Measurements from ENCODE around the gene GOLGA6C.

GOLGA6C gene

GRCh38 chr15:75235051-75235673 is 23.0 kb upstream of the GOLGA6C start:
- Histone ChIP-seq H3K9me2 (replicated peaks; ENCODE audit: insufficient read depth, low read length) (no peaks in the 10 kb centered on the region), H3K4me2 (ENCODE audit: low read depth, low read length) (no peak overlapping the region), H3K36me3 (replicated peaks; ENCODE audit: insufficient read depth, low read length) (no peaks in the 10 kb centered on the region), H3K4me3 (ENCODE audit: low read length) (no peak overlapping the region), H3K27me3 (replicated peaks; ENCODE audit: insufficient read depth, low read length) (peaks cover 31% of the 10 kb centered on the region), H3K9ac (ENCODE audit: low read length) (no peak overlapping the region), H3K27ac (ENCODE audit: low read length) (no peak overlapping the region), H3K4me1 (ENCODE audit: low read length) (no peaks in the 10 kb centered on the region), H3K79me2 (ENCODE audit: low read length) (no peaks in the 10 kb centered on the region), H3F3A (ENCODE audit: insufficient read depth, low read length) (no peaks in the 10 kb centered on the region), H2AFZ (ENCODE audit: low read length) (no peak overlapping the region), H3K9me3 (replicated peaks; ENCODE audit: insufficient read depth, low read length) (no peaks in the 10 kb centered on the region), H4K20me1 (ENCODE audit: insufficient read depth, low read length) (no peaks in the 10 kb centered on the region)
- no peak for DNase-seq
- no peak for TF ChIP-seq EZH2 (optimal IDR thresholded peaks at IDR 0.05; ENCODE audit: low read depth, low read length)
- TF ChIP-seq, protein P1, sequence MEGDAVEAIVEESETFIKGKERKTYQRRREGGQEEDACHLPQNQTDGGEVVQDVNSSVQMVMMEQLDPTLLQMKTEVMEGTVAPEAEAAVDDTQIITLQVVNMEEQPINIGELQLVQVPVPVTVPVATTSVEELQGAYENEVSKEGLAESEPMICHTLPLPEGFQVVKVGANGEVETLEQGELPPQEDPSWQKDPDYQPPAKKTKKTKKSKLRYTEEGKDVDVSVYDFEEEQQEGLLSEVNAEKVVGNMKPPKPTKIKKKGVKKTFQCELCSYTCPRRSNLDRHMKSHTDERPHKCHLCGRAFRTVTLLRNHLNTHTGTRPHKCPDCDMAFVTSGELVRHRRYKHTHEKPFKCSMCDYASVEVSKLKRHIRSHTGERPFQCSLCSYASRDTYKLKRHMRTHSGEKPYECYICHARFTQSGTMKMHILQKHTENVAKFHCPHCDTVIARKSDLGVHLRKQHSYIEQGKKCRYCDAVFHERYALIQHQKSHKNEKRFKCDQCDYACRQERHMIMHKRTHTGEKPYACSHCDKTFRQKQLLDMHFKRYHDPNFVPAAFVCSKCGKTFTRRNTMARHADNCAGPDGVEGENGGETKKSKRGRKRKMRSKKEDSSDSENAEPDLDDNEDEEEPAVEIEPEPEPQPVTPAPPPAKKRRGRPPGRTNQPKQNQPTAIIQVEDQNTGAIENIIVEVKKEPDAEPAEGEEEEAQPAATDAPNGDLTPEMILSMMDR (IDR thresholded peaks at IDR 0.05; ENCODE audit: low read length), result no peak
- TF ChIP-seq EZH2phosphoT487 (IDR thresholded peaks at IDR 0.05; ENCODE audit: low read length), result no peak

- Histone ChIP-seq H3K4me3 (ENCODE audit: low read length) (no peak overlapping the region), H3K9me2 (replicated peaks; ENCODE audit: insufficient read depth, low read length) (no peaks in the 10 kb centered on the region), H3K27me3 (replicated peaks; ENCODE audit: insufficient read depth, low read length) (peaks cover 31% of the 10 kb centered on the region), H2AFZ (ENCODE audit: low read length) (no peak overlapping the region), H3K4me1 (ENCODE audit: low read length) (no peaks in the 10 kb centered on the region), H3K36me3 (replicated peaks; ENCODE audit: insufficient read depth, low read length) (no peaks in the 10 kb centered on the region), H3K4me2 (ENCODE audit: low read depth, low read length) (no peak overlapping the region), H3K27ac (ENCODE audit: low read length) (no peak overlapping the region), H3K79me2 (ENCODE audit: low read length) (no peaks in the 10 kb centered on the region), H3F3A (ENCODE audit: insufficient read depth, low read length) (no peaks in the 10 kb centered on the region), H3K9me3 (replicated peaks; ENCODE audit: insufficient read depth, low read length) (no peaks in the 10 kb centered on the region), H4K20me1 (ENCODE audit: insufficient read depth, low read length) (no peaks in the 10 kb centered on the region), H3K9ac (ENCODE audit: low read length) (no peak overlapping the region)
- TF ChIP-seq, protein P1 (IDR thresholded peaks at IDR 0.05; ENCODE audit: low read length), result no peak
- no peak for TF ChIP-seq EZH2 (optimal IDR thresholded peaks at IDR 0.05; ENCODE audit: low read depth, low read length)
- no peak for TF ChIP-seq EZH2phosphoT487 (IDR thresholded peaks at IDR 0.05; ENCODE audit: low read length)
- DNase-seq, result no peak
These were observed 22.1 kb upstream of the GOLGA6C start for GRCh38 chr15:75235760-75236729.

DNA sequence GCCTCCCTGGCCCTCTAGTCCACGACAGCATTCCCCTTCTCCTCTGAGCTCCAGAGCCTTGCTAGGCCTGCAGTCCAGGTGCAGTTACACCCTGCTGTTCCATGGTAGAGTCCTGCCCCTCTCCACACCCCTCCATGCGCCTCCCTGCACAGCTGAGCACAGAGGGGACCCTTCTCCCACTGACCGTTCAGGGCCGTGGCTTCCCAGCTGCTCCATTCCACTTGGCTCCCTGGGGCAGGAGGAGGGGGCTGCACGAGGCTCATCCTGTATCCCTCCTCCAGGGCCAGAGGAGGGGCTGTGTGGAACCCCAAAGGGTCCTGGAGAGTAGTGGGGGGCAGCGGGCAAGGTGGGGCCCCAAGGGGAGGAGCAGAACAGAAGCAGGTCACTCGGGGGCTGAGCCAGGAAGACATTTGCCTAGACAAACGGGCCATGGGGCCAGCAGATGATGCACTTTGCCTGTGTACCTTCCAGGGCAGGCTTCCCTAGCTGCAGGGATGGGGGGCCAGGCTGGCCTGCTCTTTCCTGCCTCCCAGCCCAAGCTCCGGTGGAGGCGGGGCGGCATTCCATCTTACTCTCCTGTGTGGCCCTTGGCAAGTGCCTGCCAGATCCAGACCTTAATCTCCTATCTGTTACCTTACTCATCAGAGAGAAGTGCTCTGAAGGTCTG is 20.7 kb upstream of the GOLGA6C start:
- Histone ChIP-seq H3F3A (ENCODE audit: insufficient read depth, low read length) (no peaks in the 10 kb centered on the region), H2AFZ (ENCODE audit: low read length) (no peak overlapping the region), H4K20me1 (ENCODE audit: insufficient read depth, low read length) (no peaks in the 10 kb centered on the region), H3K36me3 (replicated peaks; ENCODE audit: insufficient read depth, low read length) (no peaks in the 10 kb centered on the region), H3K9me3 (replicated peaks; ENCODE audit: insufficient read depth, low read length) (no peaks in the 10 kb centered on the region), H3K9ac (ENCODE audit: low read length) (no peak overlapping the region), H3K27ac (ENCODE audit: low read length) (no peak overlapping the region), H3K4me1 (ENCODE audit: low read length) (no peaks in the 10 kb centered on the region), H3K27me3 (replicated peaks; ENCODE audit: insufficient read depth, low read length) (peaks cover 17% of the 10 kb centered on the region), H3K4me2 (ENCODE audit: low read depth, low read length) (no peak overlapping the region), H3K79me2 (ENCODE audit: low read length) (no peaks in the 10 kb centered on the region), H3K9me2 (replicated peaks; ENCODE audit: insufficient read depth, low read length) (no peaks in the 10 kb centered on the region), H3K4me3 (ENCODE audit: low read length) (no peak overlapping the region)
- DNase-seq, result no peak
- TF ChIP-seq EZH2 (optimal IDR thresholded peaks at IDR 0.05; ENCODE audit: low read depth, low read length) (no peak), EZH2phosphoT487 (IDR thresholded peaks at IDR 0.05; ENCODE audit: low read length) (no peak)
- TF ChIP-seq, protein P1 (IDR thresholded peaks at IDR 0.05; ENCODE audit: low read length), result no peak

All from MM.1S (cell line).